BJ (cell line): Measurements from ENCODE around the gene FAM171A1. TPM values are rescaled to one million over a fixed set of nuclear protein-coding genes. Genes with fewer than 3 reads are reported as not detected.
"Not testable (repeated sequence)": the region's sequence is repeated elsewhere in the genome, so short reads cannot be mapped to it uniquely, and the experiment has no call there.

Source experiments
- CTCF ChIA-PET: fragments of 350-600 bp; formaldehyde crosslinking; extraction: SDS; loops from one replicate; lab custom pipeline; 2021; ENCODE audit warnings: antibody characterized with exemption, inconsistent platforms; lab: Yijun Ruan, JAX
- POLR2A ChIA-PET: fragments of 300-600 bp; sonication (Branson Sonifier 250); formaldehyde crosslinking; extraction: SDS; loops from one replicate; lab custom pipeline; 2021; ENCODE audit warnings: antibody characterized with exemption; lab: Charles Lee
- DNase-seq: peaks from one replicate; pipeline ENCODE4 v3.0.0-alpha.2; 2011; ENCODE audit warnings: low read depth
- H3K27me3 ChIP-seq: 2 replicates; pipeline ENCODE4 v1.6.0; 2011; ENCODE audit warnings: low read length; ENCODE audit not compliant: control insufficient read depth, insufficient read depth
- H3K36me3 ChIP-seq: 2 replicates; pipeline ENCODE4 v1.5.1; 2011; ENCODE audit warnings: low read length; ENCODE audit not compliant: control insufficient read depth, insufficient read depth
- H3K4me3 ChIP-seq: 2 replicates; pipeline ENCODE4 v1.5.1; 2011; ENCODE audit warnings: low read depth, mild to moderate bottlenecking, control low read depth, low read length
- polyA minus RNA-seq: library from RNA; depleted of rRNA, polyadenylated mRNA; stranded (reverse); fragments of >200 nt; gene quantifications from 2 replicates; pipeline ENCODE4 v1.2.3, GENCODE V29; 2011; rRNA and poly(A)+ RNA removed
- polyA plus RNA-seq: library from polyadenylated mRNA; depleted of rRNA; stranded (reverse); fragments of >200 nt; gene quantifications from 2 replicates; pipeline ENCODE4 v1.2.3, GENCODE V29; 2011; rRNA removed
- TF ChIP-seq, protein P1 (sequence below): IDR thresholded peaks from 2 replicates; pipeline ENCODE4 v1.5.1; 2011; ENCODE audit warnings: low read depth, mild to moderate bottlenecking, control low read depth, inconsistent platforms, low read length, moderate library complexity; ENCODE audit not compliant: insufficient read depth

Gene FAM171A1
- 13.2 and 18.4 TPM in 2 replicates for polyA plus RNA-seq
- 9.9 and 13.3 TPM in 2 replicates for polyA minus RNA-seq

DNA sequence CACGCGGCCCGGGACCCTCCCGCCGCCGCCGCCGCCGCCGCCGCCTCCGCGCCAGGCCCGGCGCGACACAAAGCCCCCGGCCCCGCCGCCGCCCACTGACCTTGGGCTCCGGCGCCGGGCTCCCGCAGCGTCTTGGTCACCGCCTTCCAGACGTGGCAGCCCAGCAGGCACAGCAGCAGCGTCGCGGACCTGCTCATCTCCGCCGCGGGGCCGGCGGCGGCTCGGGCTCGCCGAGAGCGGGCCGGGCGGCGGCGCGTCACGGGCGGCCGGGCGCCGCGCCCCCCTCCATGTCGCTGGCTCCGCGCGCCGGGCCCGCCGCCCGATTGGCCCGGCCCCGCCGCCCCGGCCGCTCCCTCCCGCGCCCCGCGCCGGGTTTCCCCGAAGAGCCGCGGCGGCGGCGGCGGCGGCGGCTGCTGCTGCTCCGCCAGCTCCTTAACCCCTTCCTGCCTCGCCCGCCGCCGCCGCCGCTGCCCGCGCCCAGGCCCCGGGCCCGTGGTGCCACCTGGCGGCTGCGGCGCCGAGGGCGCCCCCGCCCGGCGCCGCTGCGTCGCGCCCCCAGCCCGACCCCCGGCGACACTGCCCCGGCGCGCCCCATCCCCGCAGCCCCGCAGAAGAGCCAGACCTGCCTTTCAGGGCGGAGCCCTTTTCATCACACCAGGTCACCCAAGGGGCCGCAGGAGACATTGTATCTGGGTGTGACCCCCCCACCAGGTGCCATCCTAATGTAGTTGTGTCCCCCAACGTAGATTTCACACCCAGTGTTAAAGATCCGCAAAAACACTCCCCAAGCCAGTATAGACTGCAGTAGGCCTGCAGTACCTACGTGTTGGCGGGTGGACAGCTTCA lies at the start of gene FAM171A1:
Gene FAM171A1, minus strand, starts transcription at position 434 of the 846 bp plus-strand sequence. Its CDS starts 237 bp downstream, at position 197.
- DNase-seq = no peak
- TF ChIP-seq, protein P1, sequence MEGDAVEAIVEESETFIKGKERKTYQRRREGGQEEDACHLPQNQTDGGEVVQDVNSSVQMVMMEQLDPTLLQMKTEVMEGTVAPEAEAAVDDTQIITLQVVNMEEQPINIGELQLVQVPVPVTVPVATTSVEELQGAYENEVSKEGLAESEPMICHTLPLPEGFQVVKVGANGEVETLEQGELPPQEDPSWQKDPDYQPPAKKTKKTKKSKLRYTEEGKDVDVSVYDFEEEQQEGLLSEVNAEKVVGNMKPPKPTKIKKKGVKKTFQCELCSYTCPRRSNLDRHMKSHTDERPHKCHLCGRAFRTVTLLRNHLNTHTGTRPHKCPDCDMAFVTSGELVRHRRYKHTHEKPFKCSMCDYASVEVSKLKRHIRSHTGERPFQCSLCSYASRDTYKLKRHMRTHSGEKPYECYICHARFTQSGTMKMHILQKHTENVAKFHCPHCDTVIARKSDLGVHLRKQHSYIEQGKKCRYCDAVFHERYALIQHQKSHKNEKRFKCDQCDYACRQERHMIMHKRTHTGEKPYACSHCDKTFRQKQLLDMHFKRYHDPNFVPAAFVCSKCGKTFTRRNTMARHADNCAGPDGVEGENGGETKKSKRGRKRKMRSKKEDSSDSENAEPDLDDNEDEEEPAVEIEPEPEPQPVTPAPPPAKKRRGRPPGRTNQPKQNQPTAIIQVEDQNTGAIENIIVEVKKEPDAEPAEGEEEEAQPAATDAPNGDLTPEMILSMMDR = no peak; the same call in 1 of the 2 replicates
- POLR2A ChIA-PET = no interaction called here
- Histone ChIP-seq H3K4me3 (peak within 1 kb of the TSS; percentile 67), H3K36me3 (no peaks in the 10 kb centered on the region), H3K27me3 (no peaks in the 10 kb centered on the region)
- CTCF ChIA-PET = interaction anchor here (0.6 to 1.4 kb wide), 6 partner anchors 9 to 204 kb away, joined by 3 to 5 read pairs (median 4); no protein-coding TSS in a partner anchor

DNA sequence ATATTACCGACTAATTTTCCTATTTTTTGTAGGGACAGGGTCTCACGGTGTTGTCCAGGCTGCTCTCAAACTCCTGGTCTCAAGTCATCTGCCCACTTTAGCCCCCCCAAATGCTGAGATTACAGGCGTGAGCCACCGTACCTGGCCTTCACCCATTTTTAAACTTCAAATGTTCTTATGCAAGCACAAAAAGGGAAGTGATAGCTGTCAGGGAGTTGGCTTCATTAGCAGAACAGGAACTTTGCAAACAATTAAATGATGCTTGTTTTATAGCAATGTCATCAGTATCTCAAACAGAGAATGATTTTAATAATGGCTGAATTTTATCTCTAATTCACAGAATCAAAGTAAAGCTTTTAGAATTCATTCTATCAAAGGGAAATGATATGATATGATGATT lies 49.8 kb upstream of the FAM171A1 start:
- Histone ChIP-seq H3K36me3 (no peaks in the 10 kb centered on the region), H3K27me3 (peaks cover 2% of the 10 kb centered on the region), H3K4me3 (no peak overlapping the region)
- CTCF ChIA-PET = interaction anchor here (1.7 kb wide), 1 partner anchor 12 kb away, joined by 7 read pairs; no protein-coding TSS in a partner anchor
- DNase-seq = no peak
- POLR2A ChIA-PET = no interaction called here
- TF ChIP-seq, protein P1 = no peak

DNA sequence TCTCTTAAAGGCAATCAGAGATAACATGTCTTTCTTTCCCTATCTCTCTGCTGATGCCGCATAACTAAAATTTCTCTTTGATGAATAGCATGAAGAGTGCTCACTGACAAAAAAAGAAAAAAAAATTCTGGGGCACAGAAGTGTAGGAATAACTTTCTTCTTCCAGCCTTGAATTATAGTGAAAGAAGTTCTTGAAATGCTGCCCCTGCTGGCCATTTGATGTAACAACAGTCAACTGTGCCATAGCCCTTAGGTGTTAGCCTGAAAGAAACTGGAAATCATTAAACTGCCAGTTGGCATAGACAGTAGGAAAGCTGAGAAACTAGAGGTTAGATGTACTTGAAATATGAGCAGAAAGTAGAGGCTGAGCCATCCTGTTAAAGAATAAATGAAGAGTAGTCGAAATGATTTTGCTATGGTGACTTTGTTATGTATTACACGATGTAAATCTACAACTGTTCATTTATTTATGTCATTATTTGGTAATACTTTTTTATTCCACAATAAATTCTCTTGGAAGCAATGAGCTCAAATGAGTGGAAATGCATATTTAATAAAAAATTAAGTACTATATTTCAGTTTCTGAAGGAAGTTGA lies 48.3 kb upstream of the FAM171A1 start:
- Histone ChIP-seq H3K27me3 (peaks cover 2% of the 10 kb centered on the region), H3K4me3 (no peak overlapping the region), H3K36me3 (no peaks in the 10 kb centered on the region)
- TF ChIP-seq, protein P1 = peak; percentile 75
- CTCF ChIA-PET = interaction anchor here (0.8 to 1.9 kb wide), 14 partner anchors 9 to 299 kb away, joined by 3 to 7 read pairs (median 4); no protein-coding TSS in a partner anchor
- DNase-seq = no peak
- POLR2A ChIA-PET = no interaction called here

DNA sequence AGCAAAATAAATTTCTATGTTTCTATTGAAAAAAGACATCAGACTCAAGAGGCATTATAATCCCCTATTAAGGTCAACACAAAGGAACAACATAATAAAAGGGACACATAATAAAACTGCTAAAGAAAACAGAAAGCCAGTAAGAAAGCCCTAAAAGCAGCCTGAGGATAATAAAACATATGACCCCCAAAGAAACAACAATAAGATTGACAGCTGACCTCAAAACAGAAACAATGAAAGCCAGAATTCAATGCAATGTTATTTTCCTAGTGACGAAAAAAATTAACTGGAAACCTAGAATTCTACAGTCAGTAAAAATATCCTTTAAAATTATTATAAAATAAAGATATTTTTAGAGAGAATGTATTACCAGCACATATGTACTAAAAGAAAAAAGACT lies 44.9 kb upstream of the FAM171A1 start:
- POLR2A ChIA-PET = no interaction called here
- peaks cover 4% of the 10 kb centered on the region for H3K27me3 ChIP-seq
- no peak overlapping the region for H3K4me3 ChIP-seq
- DNase-seq = no peak
- TF ChIP-seq, protein P1 = no peak
- CTCF ChIA-PET = interaction anchor here (0.6 kb wide), 1 partner anchor 38 kb away, joined by 3 read pairs; no protein-coding TSS in a partner anchor
- no peaks in the 10 kb centered on the region for H3K36me3 ChIP-seq

DNA sequence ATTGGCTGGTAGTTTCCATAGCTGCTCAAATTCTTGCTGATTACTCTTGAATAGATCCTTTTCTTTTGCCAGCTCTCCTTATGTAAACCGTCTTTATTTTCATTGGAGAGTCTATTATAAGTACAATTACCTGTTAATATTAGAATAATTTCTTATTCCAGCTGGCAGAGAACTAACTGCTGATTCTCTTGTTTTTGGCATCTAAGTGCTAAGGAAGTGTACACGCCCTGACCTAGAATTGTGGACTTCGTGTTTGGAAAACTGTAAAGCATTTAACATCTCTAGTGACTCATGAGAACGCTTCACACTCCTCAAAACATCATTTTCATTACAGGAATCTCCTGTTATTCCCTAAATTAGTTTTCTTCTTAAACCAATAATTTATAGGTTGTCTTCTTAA lies 39.9 kb upstream of the FAM171A1 start:
- Histone ChIP-seq H3K27me3 (peaks cover 2% of the 10 kb centered on the region), H3K4me3 (no peak overlapping the region), H3K36me3 (no peaks in the 10 kb centered on the region)
- CTCF ChIA-PET = interaction anchor here (1.8 kb wide), 1 partner anchor 8 kb away, joined by 7 read pairs; no protein-coding TSS in a partner anchor
- TF ChIP-seq, protein P1 = no peak
- no peak for DNase-seq
- POLR2A ChIA-PET = no interaction called here

DNA sequence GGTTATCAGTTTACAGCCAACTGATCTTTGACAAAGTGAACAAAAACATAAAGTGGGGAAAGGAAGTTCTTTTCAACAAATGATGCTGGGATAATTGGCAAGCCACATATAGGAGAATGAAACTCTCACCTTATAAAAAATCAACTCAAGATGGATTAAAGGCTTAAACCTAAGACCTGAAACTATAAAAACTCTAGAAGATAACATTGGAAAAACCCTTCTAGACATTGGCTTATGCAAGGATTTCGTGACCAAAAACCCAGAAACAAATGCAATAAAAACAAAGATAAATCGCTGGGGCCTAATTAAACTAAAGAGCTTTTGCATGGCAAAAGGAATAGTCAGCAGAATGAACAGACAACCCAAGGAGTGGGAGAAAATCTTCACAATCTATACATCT lies 38.3 kb upstream of the FAM171A1 start:
- CTCF ChIA-PET = interaction anchor here (0.6 to 1.8 kb wide), 2 partner anchors 10 to 18 kb away, joined by 3 to 7 read pairs; no protein-coding TSS in a partner anchor
- POLR2A ChIA-PET, H3K27me3 ChIP-seq, H3K36me3 ChIP-seq, DNase-seq, H3K4me3 ChIP-seq: not testable (repeated sequence)
